H9 (cell line): ENCODE measurements around the gene TTC7B. TPM values are rescaled to one million over a fixed set of nuclear protein-coding genes. Genes with fewer than 3 reads are reported as not detected.

Experiments used
- DNase-seq: peaks from one replicate; pipeline ENCODE4 v3.0.0-alpha.2; 2017
- H2AFZ ChIP-seq: one replicate; pipeline ENCODE4 v1.6.1; 2013; ENCODE audit warnings: mild to moderate bottlenecking, low read length, control low read depth, moderate library complexity
- H2AK5ac ChIP-seq: 2 replicates; pipeline ENCODE4 v1.6.1; 2013; ENCODE audit warnings: low read length, control low read depth, mixed read lengths; ENCODE audit not compliant: insufficient read length
- H2BK120ac ChIP-seq: one replicate; pipeline ENCODE4 v1.6.1; 2013; ENCODE audit warnings: low read depth, mild to moderate bottlenecking, low read length, control low read depth, inconsistent platforms; ENCODE audit not compliant: poor library complexity, severe bottlenecking
- H2BK12ac ChIP-seq: 2 replicates; pipeline ENCODE4 v1.6.1; 2013; ENCODE audit warnings: low read length, control low read depth, mixed read lengths, low read depth; ENCODE audit not compliant: insufficient read length
- H2BK15ac ChIP-seq: 2 replicates; pipeline ENCODE4 v1.6.1; 2013; ENCODE audit warnings: low read depth, low read length, control low read depth
- H2BK20ac ChIP-seq: one replicate; pipeline ENCODE4 v1.6.1; 2013; ENCODE audit warnings: low read depth, mild to moderate bottlenecking, low read length, control low read depth, inconsistent platforms; ENCODE audit not compliant: poor library complexity, severe bottlenecking
- H2BK5ac ChIP-seq: 2 replicates; pipeline ENCODE4 v1.6.1; 2013; ENCODE audit warnings: low read length, control low read depth, mixed read lengths; ENCODE audit not compliant: insufficient read length
- H3K14ac ChIP-seq: 2 replicates; pipeline ENCODE4 v1.6.1; 2013; ENCODE audit warnings: low read length, control low read depth; ENCODE audit not compliant: insufficient read depth
- H3K18ac ChIP-seq: 2 replicates; pipeline ENCODE4 v1.6.1; 2013; ENCODE audit warnings: low read depth, mild to moderate bottlenecking, mixed read lengths, low read length, control low read depth; ENCODE audit not compliant: insufficient read length
- H3K23ac ChIP-seq: 2 replicates; pipeline ENCODE4 v1.6.1; 2013; ENCODE audit warnings: low read length, control low read depth, mixed read lengths, low read depth; ENCODE audit not compliant: insufficient read length
- H3K23me2 ChIP-seq: 2 replicates; pipeline ENCODE4 v1.6.1; 2013; ENCODE audit warnings: low read depth, mild to moderate bottlenecking, mixed read lengths, low read length, control low read depth; ENCODE audit not compliant: insufficient read length, poor library complexity, severe bottlenecking
- H3K27ac ChIP-seq: 2 replicates; pipeline ENCODE4 v1.5.1; 2013; ENCODE audit warnings: low read length, control low read depth, mixed read lengths, low read depth; ENCODE audit not compliant: insufficient read length
- H3K27me3 ChIP-seq: 2 replicates; pipeline ENCODE4 v1.6.1; 2013; ENCODE audit warnings: low read length, control low read depth, inconsistent platforms; ENCODE audit not compliant: insufficient read depth
- H3K4ac ChIP-seq: 2 replicates; pipeline ENCODE4 v1.6.1; 2013; ENCODE audit warnings: low read depth, mild to moderate bottlenecking, control low read depth, inconsistent platforms, low read length, moderate library complexity
- H3K4me1 ChIP-seq: 2 replicates; pipeline ENCODE4 v1.6.1; 2013; ENCODE audit warnings: low read length, control low read depth, inconsistent platforms; ENCODE audit not compliant: insufficient read depth
- H3K4me2 ChIP-seq: 2 replicates; pipeline ENCODE4 v1.6.1; 2013; ENCODE audit warnings: low read length, control low read depth, mixed read lengths; ENCODE audit not compliant: insufficient read length, insufficient read depth
- H3K56ac ChIP-seq: 2 replicates; pipeline ENCODE4 v1.6.1; 2013; ENCODE audit warnings: low read depth, mild to moderate bottlenecking, mixed read lengths, low read length, control low read depth; ENCODE audit not compliant: insufficient read length
- H3K79me1 ChIP-seq: 2 replicates; pipeline ENCODE4 v1.6.1; 2013; ENCODE audit warnings: low read depth, mild to moderate bottlenecking, moderate library complexity, low read length, control low read depth, inconsistent platforms; ENCODE audit not compliant: insufficient read depth, poor library complexity, severe bottlenecking
- H3K79me2 ChIP-seq: 2 replicates; pipeline ENCODE4 v1.6.1; 2013; ENCODE audit warnings: low read length, control low read depth, inconsistent platforms; ENCODE audit not compliant: insufficient read depth
- H3K9ac ChIP-seq: 2 replicates; pipeline ENCODE4 v1.6.1; 2013; ENCODE audit warnings: low read length, control low read depth, mixed read lengths; ENCODE audit not compliant: insufficient read length; ENCODE audit errors: extremely low read depth
- H3K9me3 ChIP-seq: one replicate; pipeline ENCODE4 v1.6.1; 2013; ENCODE audit warnings: low read depth, low read length, inconsistent platforms; ENCODE audit not compliant: control insufficient read depth
- H3T11ph ChIP-seq: one replicate; pipeline ENCODE4 v1.6.1; 2013; ENCODE audit warnings: mild to moderate bottlenecking, low read length, control low read depth, inconsistent platforms
- H4K20me1 ChIP-seq: one replicate; pipeline ENCODE4 v1.6.1; 2013; ENCODE audit not compliant: control insufficient read depth, insufficient read length, insufficient read depth
- H4K5ac ChIP-seq: 2 replicates; pipeline ENCODE4 v1.6.1; 2013; ENCODE audit warnings: low read depth, mild to moderate bottlenecking, mixed read lengths, low read length, control low read depth; ENCODE audit not compliant: insufficient read length
- H4K8ac ChIP-seq: replicated peaks from 2 replicates; pipeline ENCODE4 v1.6.1; 2013; ENCODE audit warnings: low read length, control low read depth, mixed read lengths, low read depth; ENCODE audit not compliant: insufficient read length
- H4K91ac ChIP-seq: 2 replicates; pipeline ENCODE4 v1.6.1; 2013; ENCODE audit warnings: low read depth, mild to moderate bottlenecking, moderate library complexity, mixed read lengths, low read length, control low read depth; ENCODE audit not compliant: insufficient read length
- H3K27ac Mint-ChIP-seq, 3 experiments: 2 replicates in 2 of 3; 3 replicates in 1 of 3; pipeline ENCODE4 v1.8.0; 2020 to 2021; ENCODE audit warnings: mixed read lengths in 3 of 3, mild to moderate bottlenecking in 1 of 3, moderate library complexity in 1 of 3
- H3K27me3 Mint-ChIP-seq: 2 replicates; pipeline ENCODE4 v1.8.0; 2021; ENCODE audit warnings: low read depth, mild to moderate bottlenecking, moderate library complexity, mixed read lengths
- H3K36me3 Mint-ChIP-seq, 3 experiments: 2 replicates in 2 of 3; 3 replicates in 1 of 3; pipeline ENCODE4 v1.8.0; 2020 to 2021; ENCODE audit warnings: low read depth in 3 of 3, mixed read lengths in 3 of 3; ENCODE audit not compliant: insufficient read depth in 1 of 3
- H3K4me1 Mint-ChIP-seq, 2 experiments: 2 replicates each; pipeline ENCODE4 v1.8.0; 2020; ENCODE audit warnings: mixed read lengths in 2 of 2
- H3K4me3 Mint-ChIP-seq, 2 experiments: 2 replicates in 1 of 2; 3 replicates in 1 of 2; pipeline ENCODE4 v1.8.0; 2020 to 2021; ENCODE audit warnings: mild to moderate bottlenecking in 2 of 2, mixed read lengths in 2 of 2, moderate library complexity in 1 of 2
- H3K9me3 Mint-ChIP-seq, 2 experiments: 2 replicates in 1 of 2; 3 replicates in 1 of 2; pipeline ENCODE4 v1.8.0; 2020; ENCODE audit warnings: mild to moderate bottlenecking in 2 of 2, mixed read lengths in 2 of 2, moderate library complexity in 1 of 2
- CTCF ChIP-seq: fragments of 200-600 bp; sonication (generic); conservative IDR thresholded peaks from 3 replicates; pipeline ENCODE4 v1.8.0; 2021; ENCODE audit warnings: antibody characterized with exemption, mild to moderate bottlenecking
- WGBS: extraction: QIAGEN DNeasy Blood & Tissue Kit; methylation state at CpG from one replicate; pipeline ENCODE4 v1.1.7; 2013; ENCODE audit warnings: missing lambda C conversion rate, low lambda C conversion rate, mixed read lengths; ENCODE audit not compliant: insufficient read length; ENCODE audit errors: extremely low coverage; 5-methylcytosine and 5-hydroxymethylcytosine counted together
- total RNA-seq: library from RNA; stranded (reverse); gene quantifications from 2 replicates; pipeline ENCODE4 v1.2.1, GENCODE V29; 2021

The TTC7B gene
- total RNA-seq, 1 experiment from 2014 or later, result 33.7 TPM

- H3K36me3 Mint-ChIP-seq, result no peaks in the 10 kb centered on the region
- H4K20me1 ChIP-seq, result no peaks in the 10 kb centered on the region
- H3K27me3 Mint-ChIP-seq, result peaks cover 3% of the 10 kb centered on the region; the same call in 1 of the 2 replicates
- H3K9me3 Mint-ChIP-seq, result no peaks in the 10 kb centered on the region; a peak in 2 of 5 replicates
- H3T11ph ChIP-seq, result no peak overlapping the region
- no peak overlapping the region for H2BK5ac ChIP-seq
- no peaks in the 10 kb centered on the region for H3K23me2 ChIP-seq
- peaks cover 38 to 45% of the 10 kb centered on the region in 2 experiments for H3K4me1 Mint-ChIP-seq
- no peak overlapping the region for H4K91ac ChIP-seq
- no peak overlapping the region for H3K4me2 ChIP-seq
- no peak overlapping the region for H2BK20ac ChIP-seq
- no peak overlapping the region for H3K4me3 Mint-ChIP-seq
- H2AK5ac ChIP-seq, result no peak overlapping the region
- DNase-seq, result no peak
- no peaks in the 10 kb centered on the region for H3K27me3 ChIP-seq
- no peak overlapping the region for H3K23ac ChIP-seq
- no peak overlapping the region for H4K5ac ChIP-seq
- no peaks in the 10 kb centered on the region for H3K79me2 ChIP-seq
- H3K9ac ChIP-seq, result no peak overlapping the region
- H3K56ac ChIP-seq, result no peak overlapping the region
- H2BK15ac ChIP-seq, result no peak overlapping the region
- H2BK12ac ChIP-seq, result no peak overlapping the region
- WGBS, result no CpG with 5 or more reads among the region's 7 CpGs
- TF ChIP-seq CTCF, result no peak
- H2AFZ ChIP-seq, result no peak overlapping the region
- no peaks in the 10 kb centered on the region for H3K79me1 ChIP-seq
- no peak overlapping the region for H3K4ac ChIP-seq
- peaks cover 3% of the 10 kb centered on the region; the same call in 1 of the 2 replicates for H3K4me1 ChIP-seq
- no peaks in the 10 kb centered on the region for H3K9me3 ChIP-seq
- no peak overlapping the region for H3K27ac ChIP-seq
- no peak overlapping the region for H3K18ac ChIP-seq
- no peak overlapping the region for H4K8ac ChIP-seq
- peak overlapping the region in 1 of 3 experiments; percentile 29; a peak in 2 of 7 replicates for H3K27ac Mint-ChIP-seq
- no peak overlapping the region for H2BK120ac ChIP-seq
- no peak overlapping the region for H3K14ac ChIP-seq
Observed at GRCh38 chr14:90507428-90507827, 308.8 kb downstream of the TTC7B start.
